Stimulated activated CD8-positive, alpha-beta memory T cell treated with anti-CD3 and anti-CD28 coated beads, Interleukin-12 subunit alpha, Interleukin-12 subunit beta, amount 100 ng/mL, for 24 hours (primary cell): ENCODE data around the gene LRRC61.

Source experiments
- DNase-seq: peaks from one replicate; pipeline ENCODE4 v3.0.0-alpha.2; 2020; ENCODE audit errors: extremely low read depth

Gene LRRC61

DNA sequence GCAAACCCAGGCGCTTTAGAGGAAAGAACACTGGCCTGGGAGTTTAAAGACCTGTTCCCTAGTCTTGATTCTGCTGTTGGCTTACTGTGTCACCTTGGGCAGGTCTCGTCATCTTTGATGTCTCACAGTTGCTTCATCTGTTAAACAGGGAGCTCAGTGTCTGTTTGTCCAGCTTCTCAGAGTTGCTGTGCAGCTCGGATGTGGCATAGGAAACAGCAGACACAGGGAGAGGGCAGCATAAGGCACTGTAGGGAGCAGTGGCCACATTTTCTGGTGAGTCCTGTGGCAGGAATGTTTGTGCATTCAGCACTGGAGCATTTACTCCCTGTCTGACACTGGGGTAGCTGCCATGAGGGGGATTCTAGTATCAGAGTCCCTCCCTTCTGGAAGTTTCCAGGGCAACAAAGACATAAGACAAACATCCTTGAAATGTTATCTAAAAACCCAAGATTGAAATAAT lies 47.5 kb downstream of the LRRC61 start:
- DNase-seq = no peak

- no peak for DNase-seq
Observed at GRCh38 chr7:150371131-150371995, 48.2 kb downstream of the LRRC61 start.

- no peak for DNase-seq
Observed at GRCh38 chr7:150371996-150372270, 48.8 kb downstream of the LRRC61 start.

DNA sequence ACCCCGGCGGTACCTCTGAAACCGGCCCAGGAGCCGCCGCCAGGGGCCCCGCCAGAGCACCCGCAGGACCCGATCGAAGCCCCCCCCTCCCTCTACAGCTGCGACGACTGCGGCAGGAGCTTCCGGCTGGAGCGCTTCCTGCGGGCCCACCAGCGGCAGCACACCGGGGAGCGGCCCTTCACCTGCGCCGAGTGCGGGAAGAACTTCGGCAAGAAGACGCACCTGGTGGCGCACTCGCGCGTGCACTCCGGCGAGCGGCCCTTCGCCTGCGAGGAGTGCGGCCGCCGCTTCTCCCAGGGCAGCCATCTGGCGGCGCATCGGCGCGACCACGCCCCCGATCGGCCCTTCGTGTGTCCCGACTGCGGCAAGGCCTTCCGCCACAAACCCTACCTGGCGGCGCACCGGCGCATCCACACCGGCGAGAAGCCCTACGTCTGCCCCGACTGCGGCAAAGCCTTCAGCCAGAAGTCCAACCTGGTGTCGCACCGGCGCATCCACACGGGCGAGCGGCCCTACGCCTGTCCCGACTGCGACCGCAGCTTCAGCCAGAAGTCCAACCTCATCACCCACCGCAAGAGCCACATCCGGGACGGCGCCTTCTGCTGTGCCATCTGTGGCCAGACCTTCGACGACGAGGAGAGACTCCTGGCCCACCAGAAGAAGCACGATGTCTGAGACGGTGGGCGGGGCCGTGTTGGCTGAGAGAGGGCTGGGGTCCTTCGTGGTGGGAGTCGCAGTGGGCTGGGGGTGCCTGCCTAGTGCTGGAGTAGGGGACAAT lies 49.3 kb downstream of the LRRC61 start:
- DNase-seq = no peak

DNA sequence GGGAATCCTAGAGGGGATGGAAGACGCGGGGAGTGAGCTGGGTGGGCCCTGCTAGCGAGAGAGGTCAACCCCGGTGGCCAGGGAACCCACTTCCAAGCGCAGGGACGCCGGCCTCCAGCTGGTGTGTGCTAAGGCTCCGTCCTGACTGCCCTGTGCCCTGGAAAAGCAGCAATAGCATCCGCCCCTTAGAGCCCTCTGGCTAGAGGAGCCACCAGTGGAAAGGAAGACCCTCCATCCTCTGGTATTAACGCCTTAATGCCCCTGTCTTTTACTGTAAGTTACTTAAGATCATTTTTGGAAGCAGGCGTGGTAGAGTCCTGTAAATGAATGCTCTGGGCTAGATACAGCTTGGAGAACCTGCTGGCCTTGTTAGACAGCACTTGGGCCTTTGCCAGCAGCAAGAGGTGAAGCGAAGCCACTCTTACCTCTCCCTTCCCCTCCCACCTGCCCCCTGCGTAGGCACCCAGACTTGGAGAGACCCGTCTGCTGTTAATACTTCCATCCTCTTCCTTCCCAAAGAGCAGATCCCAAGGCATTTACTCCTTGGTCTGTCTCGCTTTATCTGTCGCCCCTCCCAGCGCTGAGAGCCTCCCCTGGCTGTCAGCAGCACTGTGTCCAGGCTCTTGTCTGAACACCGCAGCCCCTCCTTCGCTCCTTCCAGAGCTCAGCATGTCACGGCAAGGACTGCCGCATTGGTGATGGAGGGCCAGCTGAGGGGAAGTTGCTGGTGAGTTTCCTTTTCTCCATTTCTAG lies 50.1 kb downstream of the LRRC61 start:
- no peak for DNase-seq

GRCh38 chr7:150374026-150374425 lies 50.9 kb downstream of the LRRC61 start:
- DNase-seq = no peak

- DNase-seq = no peak
Observed at GRCh38 chr7:150374472-150374871, 51.3 kb downstream of the LRRC61 start.

DNA sequence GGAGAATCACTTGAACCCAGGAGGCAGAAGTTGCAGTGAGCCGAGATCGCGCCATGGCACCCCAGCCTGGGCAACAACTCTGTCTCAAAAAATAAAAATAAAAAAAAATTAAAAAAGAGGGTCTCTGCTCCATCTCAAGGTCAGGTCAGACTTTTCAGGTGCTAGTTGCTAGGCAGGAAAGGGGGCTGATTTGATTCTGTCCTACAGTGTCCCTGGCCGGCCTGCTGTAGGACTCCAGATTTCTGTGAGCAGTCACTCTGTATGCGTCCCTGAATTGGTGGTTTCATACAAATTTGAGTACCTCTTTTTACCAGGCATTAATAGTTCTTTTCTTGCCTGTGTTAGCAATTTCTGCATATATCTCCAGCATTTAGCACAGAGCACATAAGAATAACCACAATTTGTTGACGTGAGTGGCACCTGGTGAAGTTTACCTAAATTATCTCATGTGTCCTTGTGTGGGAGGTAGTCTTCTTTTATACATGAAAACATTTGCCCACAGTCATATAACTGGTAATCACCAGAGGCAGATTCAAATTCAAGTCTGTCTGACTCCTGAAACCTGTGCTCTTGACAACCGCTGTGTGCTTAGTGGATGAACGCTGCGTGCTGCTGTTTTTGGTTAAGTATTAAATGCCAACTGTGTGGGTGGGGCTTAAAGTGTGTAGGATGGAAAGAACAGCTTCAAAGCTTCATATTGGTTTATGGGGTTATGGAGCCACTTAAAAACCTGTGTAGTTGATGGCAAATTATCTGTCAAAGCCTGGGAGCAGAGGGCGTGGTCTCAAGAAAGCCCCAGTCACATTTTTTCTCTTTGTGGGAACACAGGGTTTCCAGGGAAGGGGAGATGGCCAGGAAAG lies 52.7 kb downstream of the LRRC61 start:
- no peak for DNase-seq

GRCh38 chr7:150376560-150376959 lies 53.4 kb downstream of the LRRC61 start:
- no peak for DNase-seq

DNA sequence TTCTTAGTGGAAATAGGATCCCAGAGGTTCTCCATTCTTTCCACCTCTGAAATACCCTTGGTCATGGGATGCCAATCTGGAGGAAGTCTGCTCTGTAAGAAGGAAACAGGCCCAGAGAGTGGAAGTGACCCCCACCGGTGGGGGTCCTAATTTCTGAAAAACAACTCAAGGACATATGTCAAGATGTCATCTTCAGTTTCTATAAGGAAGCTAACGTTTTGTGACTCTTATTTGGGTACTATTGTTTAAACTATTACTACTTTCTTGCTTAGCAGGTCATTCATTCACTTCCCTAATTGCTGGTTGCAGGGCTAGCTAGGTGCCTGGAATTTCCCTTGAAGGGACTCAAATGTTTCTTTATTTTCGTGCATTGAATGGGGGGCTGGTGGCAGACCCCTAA lies 54.0 kb downstream of the LRRC61 start:
- DNase-seq = no peak

DNA sequence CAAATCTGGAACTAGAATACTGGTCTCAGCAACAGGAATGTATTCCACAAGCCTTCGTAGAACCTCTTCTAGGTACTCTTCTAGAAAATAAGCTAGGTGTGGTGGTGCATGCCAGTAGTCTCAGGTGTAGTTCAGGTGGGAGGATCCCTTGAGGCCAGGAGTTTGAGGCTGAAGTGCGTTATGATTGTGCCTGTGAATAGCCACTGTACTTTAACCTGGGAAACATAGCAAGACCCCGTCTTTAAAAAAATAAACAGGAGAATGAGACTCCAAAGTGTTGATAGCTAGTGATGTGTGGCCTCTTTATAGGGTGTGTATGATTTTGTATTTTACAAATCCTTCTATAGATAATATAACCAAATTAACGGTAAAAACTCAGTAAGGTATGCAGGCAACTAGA lies 54.5 kb downstream of the LRRC61 start:
- no peak for DNase-seq

GRCh38 chr7:150378115-150378852 lies 55.1 kb downstream of the LRRC61 start:
- no peak for DNase-seq

DNA sequence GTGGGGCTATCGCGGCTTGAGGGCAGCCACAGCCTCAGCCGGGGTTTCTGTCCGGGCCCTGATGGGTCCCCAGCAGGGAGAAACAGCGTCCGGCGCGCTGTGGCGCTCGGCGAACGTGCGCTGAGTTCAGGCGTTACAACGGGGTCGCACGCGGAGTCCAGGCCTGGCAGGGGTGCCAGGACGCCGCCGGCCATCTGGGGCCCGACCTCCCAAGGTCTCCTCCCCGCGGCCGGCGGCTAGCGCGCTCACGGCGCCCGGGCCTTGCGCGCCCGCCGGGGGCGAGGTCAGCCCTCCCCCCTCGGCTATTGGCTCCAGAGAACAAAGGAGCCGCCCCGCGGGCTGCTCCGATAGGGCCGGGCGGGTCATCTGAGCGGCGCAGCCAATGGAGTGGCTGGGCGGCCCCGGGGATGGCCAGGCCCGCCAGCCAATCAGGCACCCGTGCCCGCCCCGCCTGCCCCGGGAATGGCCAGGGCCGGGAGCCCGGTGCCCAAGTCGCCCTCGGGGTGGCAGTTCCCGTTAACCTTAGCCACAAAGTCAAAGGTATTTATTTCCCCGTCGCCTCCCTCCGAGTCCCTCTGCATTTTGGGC lies 55.8 kb downstream of the LRRC61 start, which contains the start of gene ZNF775:
Gene ZNF775 (plus strand): TSS at position 478 of the 588 bp plus-strand sequence. CDS start 9,141 bp downstream, outside the sequence.
- DNase-seq = peak; percentile 88

DNA sequence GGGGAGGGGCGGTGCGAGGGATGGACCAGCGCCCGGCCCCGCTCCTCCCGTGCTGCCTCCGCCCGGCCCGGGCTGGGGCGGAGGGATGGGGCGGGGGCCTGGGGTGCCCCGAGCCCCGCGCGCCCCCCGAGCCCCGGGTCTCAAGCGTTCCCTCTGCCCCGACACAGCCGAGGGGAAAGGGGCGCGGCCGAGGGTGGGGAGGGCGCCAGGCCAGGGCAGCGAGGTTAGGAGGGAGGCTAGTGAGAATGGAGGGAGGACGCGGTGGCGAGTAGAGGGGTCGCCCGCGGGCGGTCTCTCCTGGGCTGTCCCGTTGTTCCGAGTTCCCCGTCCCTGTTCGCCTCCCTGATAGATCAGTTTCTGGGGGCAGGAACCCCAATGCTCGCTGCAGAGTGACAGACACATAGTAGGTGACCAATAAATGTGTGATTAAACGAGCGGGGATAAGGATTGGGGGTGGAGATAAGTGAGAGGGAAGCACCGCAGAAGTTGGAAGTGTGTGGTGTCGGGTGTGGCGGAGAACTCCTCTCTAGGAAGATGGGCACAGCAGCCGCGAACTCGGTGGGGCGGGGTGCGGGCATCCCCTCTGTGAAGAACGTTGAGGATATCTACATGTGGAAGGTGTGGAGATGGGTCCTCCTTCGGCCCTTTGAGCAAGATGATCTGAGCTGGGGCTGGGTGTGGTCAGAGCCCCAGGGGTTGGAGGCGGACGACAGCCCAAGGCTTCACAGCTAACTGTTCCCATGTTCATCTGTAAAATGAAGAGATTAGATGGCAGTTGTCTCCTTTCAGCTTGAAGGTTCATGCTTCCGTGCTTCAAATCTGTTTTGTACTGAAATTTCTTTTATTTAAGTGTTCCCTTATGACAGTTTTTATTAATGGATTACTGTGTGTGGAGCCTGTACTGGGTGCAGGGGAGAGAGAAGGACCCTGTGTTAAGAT lies 56.6 kb downstream of the LRRC61 start:
- DNase-seq = no peak

DNA sequence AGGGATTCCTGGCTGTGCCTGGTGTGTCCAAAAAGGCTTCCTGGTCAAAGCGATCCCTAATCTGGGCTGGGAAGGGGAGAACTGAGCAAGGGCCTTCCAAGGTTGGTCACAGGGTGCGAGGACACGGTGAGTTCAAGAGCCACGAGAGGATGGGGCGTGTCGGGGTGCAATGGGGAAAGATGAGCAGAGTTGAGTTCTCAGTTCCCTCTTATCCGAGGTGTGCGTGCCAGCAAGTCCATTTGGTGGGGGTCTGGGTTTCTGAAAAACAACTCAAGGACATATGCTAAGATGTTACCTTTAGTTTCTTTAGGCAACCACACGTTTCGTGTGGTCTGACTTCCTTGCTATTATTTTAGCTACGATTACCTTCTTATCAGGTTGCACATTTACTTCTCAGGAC lies 57.3 kb downstream of the LRRC61 start:
- DNase-seq = no peak

- DNase-seq = no peak
Observed at GRCh38 chr7:150381096-150381495, 57.9 kb downstream of the LRRC61 start.

DNA sequence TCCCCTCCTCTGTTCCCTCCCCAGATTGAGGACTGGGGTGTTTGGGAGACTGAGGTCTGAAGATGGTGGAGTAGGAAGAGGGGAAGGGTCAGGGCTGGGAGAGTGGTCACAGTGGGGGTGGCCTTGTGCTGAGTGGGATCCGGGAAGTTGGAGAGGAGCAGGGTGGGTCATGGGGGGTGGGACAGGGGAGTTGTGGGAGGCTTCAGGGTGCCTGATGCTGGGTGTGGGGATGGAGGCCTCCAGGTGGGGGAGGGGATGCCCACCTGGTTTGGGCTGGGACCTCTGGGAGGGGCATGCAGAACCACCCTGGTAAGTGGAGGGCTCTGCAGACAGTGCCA lies 58.6 kb downstream of the LRRC61 start:
- no peak for DNase-seq

DNA sequence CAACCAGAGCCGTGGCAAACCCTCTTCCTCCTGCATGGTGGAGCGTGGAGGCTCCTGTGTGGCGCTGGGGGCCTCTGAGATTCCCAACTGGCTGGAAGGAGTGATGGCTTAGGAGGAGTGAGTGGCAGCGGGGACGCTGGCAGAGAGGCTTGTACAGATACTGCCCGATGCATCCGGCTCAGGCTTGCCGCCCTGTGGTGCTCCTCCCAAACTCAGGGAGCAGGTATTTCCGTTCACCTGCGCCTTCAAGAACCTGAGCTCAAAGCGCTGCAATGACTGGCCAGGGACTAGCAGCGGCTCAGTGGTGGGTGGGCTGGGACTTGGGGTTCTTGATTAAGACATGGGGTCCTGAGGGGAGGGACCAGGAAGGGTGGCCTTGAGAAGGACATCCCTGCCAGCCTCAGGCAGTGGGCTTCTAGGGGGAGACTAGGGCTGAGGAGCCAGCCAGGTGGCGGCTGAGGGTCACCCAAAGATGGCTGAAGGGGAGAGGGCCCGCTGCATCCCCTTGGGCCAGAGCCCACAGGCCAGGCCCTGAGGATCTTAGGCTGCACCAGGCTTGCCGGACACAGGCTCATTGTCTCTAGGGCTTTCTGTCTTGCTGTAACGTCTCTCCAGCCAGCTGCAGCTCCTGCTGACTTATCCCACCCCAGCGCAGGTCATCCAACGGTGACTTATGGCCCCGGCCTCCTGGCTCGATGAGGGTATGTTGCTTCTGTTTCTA lies 59.1 kb downstream of the LRRC61 start:
- DNase-seq = no peak

DNA sequence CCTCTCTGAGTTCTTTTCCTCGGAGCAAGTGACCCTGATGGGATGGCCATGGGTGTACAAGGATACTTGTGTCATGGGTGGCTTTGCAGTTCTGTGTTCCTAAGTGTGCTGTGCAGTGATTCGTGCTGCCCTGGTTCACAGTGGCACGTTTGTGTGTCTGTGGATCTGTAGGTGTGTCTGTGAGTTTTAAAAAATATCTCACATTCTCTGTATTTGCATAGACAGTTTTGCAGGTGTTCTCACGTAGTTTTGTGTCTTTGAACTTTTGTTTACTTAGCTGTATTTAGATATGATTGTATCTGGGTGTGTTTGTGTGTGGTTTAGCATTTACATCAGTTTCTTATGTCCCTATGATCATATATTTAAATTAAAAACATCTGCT lies 59.7 kb downstream of the LRRC61 start:
- no peak for DNase-seq
